Glutamatergic neuron (in vitro differentiated cells): ENCODE results near the gene C2orf76. TPM values are rescaled to one million over a fixed set of nuclear protein-coding genes. Genes with fewer than 3 reads are reported as not detected.
A peak's percentile ranks its signal among the peaks of the same experiment; 100 is the strongest.

Experiments
- DNase-seq: peaks from one replicate; pipeline ENCODE4 v3.0.0; 2022
- H3K27ac Mint-ChIP-seq: one replicate; pipeline ENCODE4 v1.8.0; 2020; ENCODE audit warnings: mild to moderate bottlenecking, mixed read lengths, inconsistent platforms; ENCODE audit not compliant: unreplicated experiment
- H3K27me3 Mint-ChIP-seq: one replicate; pipeline ENCODE4 v1.8.0; 2020; ENCODE audit warnings: mild to moderate bottlenecking, moderate library complexity, mixed read lengths, inconsistent platforms; ENCODE audit not compliant: unreplicated experiment
- H3K36me3 Mint-ChIP-seq: one replicate; pipeline ENCODE4 v1.8.0; 2020; ENCODE audit warnings: mild to moderate bottlenecking, mixed read lengths, inconsistent platforms; ENCODE audit not compliant: unreplicated experiment
- H3K4me1 Mint-ChIP-seq: one replicate; pipeline ENCODE4 v1.8.0; 2020; ENCODE audit warnings: mild to moderate bottlenecking, low read depth, mixed read lengths, inconsistent platforms; ENCODE audit not compliant: unreplicated experiment
- H3K4me3 Mint-ChIP-seq: one replicate; pipeline ENCODE4 v1.8.0; 2020; ENCODE audit warnings: mild to moderate bottlenecking, mixed read lengths, inconsistent platforms; ENCODE audit not compliant: unreplicated experiment
- H3K9me3 Mint-ChIP-seq: one replicate; pipeline ENCODE4 v1.8.0; 2020; ENCODE audit warnings: mild to moderate bottlenecking, moderate library complexity, mixed read lengths, inconsistent platforms; ENCODE audit not compliant: unreplicated experiment
- CTCF ChIP-seq: fragments of 200-600 bp; sonication (generic); IDR thresholded peaks from one replicate; pipeline ENCODE4 v1.5.0; 2021; ENCODE audit not compliant: partially characterized antibody, unreplicated experiment
- total RNA-seq: library from RNA; stranded (reverse); fragmentation: NEBNext Ultra II Directional; extraction: Animal tissue kit (Norgen Biotek cat#: 25700); gene quantifications from one replicate; pipeline ENCODE4 v1.2.1, GENCODE V29; 2021; ENCODE audit not compliant: unreplicated experiment

The C2orf76 gene
- total RNA-seq, 1 donor from 2014 or later: 10.4 TPM

GRCh38 chr2:119259296-119259860 lies 107.3 kb downstream of the C2orf76 start:
- Mint-ChIP-seq H3K9me3 (no peaks in the 10 kb centered on the region), H3K36me3 (no peaks in the 10 kb centered on the region), H3K27me3 (peaks cover 1% of the 10 kb centered on the region), H3K4me3 (no peak overlapping the region), H3K27ac (no peak overlapping the region), H3K4me1 (peaks cover 9% of the 10 kb centered on the region)
- no peak for TF ChIP-seq CTCF
- no peak for DNase-seq

- Mint-ChIP-seq H3K4me3 (no peak overlapping the region), H3K36me3 (no peaks in the 10 kb centered on the region), H3K9me3 (peaks cover 1% of the 10 kb centered on the region), H3K27ac (no peak overlapping the region), H3K27me3 (peaks cover 4% of the 10 kb centered on the region), H3K4me1 (peaks cover 8% of the 10 kb centered on the region)
- DNase-seq: no peak
- no peak for TF ChIP-seq CTCF
Measured at GRCh38 chr2:119257198-119257597, 109.4 kb downstream of the C2orf76 start.

- Mint-ChIP-seq H3K27me3 (peaks cover 4% of the 10 kb centered on the region), H3K36me3 (no peaks in the 10 kb centered on the region), H3K27ac (peak overlapping the region; percentile 89), H3K9me3 (peaks cover 1% of the 10 kb centered on the region), H3K4me1 (peaks cover 10% of the 10 kb centered on the region), H3K4me3 (no peak overlapping the region)
- no peak for TF ChIP-seq CTCF
- DNase-seq: no peak
Measured at GRCh38 chr2:119256582-119256921, 110.1 kb downstream of the C2orf76 start.

GRCh38 chr2:119255760-119256581 lies 110.7 kb downstream of the C2orf76 start:
- H3K4me3 Mint-ChIP-seq: no peak overlapping the region
- peaks cover 4% of the 10 kb centered on the region for H3K27me3 Mint-ChIP-seq
- no peak for TF ChIP-seq CTCF
- peaks cover 11% of the 10 kb centered on the region for H3K4me1 Mint-ChIP-seq
- DNase-seq: no peak
- H3K36me3 Mint-ChIP-seq: no peaks in the 10 kb centered on the region
- H3K9me3 Mint-ChIP-seq: peaks cover 1% of the 10 kb centered on the region
- peak overlapping the region; percentile 89 for H3K27ac Mint-ChIP-seq

GRCh38 chr2:119254601-119255080 lies 112.0 kb downstream of the C2orf76 start:
- Mint-ChIP-seq H3K9me3 (peaks cover 2% of the 10 kb centered on the region), H3K4me3 (no peak overlapping the region), H3K27me3 (peaks cover 4% of the 10 kb centered on the region), H3K27ac (no peak overlapping the region), H3K4me1 (peaks cover 14% of the 10 kb centered on the region), H3K36me3 (no peaks in the 10 kb centered on the region)
- no peak for TF ChIP-seq CTCF
- DNase-seq: no peak
